Measurements from ENCODE around the gene TMTC1.

DNA sequence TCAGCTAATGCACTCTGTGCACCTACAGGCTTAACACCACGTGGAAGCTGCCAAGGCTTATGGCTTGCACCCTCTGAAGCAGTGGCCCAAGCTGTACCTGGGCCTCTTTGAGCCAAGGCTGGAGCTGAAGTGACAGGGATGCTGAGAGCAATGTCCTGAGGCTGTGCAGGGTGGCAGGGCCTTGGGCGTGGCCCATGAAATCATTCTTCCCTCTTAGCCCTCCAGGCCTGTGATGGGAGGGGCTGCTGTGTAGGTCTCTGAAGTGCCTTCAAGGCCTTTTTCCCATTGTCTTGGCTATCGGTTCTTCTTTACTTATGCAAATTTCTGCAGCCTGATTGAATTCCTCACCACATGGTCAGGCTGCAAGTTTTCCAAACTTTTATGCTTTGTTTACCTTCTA is 47.4 kb upstream of the TMTC1 start:
- no peak for TF ChIP-seq SUZ12 (IDR thresholded peaks at IDR 0.05; ENCODE audit: extremely low read depth, insufficient read depth, insufficient read length)
- TF ChIP-seq ZNF274 (IDR thresholded peaks at IDR 0.05; ENCODE audit: low read depth, low read length), result no peak
